Measurements from ENCODE around the gene ARL13B.
"Not testable (repeated sequence)": the region's sequence is repeated elsewhere in the genome, so short reads cannot be mapped to it uniquely, and the experiment has no call there.

ARL13B gene

DNA sequence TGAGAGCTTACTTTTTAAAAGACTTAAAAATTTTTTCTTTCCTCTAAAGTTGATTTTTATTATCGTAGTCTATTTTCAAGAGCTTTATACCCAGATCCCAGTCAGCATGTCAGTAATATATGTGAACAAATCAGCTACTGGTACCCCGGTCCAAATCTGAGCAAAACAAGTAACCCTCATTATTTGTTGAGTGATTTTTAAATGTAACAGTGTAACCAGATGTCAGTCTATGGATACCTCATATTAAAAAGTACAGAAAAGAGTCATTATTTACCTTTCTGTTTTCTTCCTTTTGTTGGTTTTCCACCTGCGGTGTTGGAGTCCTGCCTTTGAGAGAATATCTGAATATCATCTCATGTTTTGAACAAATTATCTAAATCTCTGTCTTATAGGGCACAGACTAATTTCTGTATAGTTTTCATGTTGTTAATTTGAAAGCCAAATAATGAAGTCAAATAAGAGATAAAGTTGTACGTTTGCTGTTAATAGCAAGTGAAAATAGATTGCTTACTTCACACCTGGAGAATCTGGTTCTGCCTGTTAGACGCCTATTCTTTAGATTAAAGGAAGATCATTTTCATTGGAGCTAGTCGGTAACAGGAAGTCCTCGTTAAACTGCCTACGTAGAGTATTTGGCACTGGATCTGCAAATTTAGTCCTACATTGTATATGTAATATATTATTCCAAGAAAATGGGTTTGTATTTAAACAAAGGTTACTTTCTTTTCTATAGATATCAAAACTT is 48.3 kb downstream of the ARL13B start, which contains the start of gene STX19:
Gene STX19, minus strand, starts transcription at position 505 of the 745 bp plus-strand sequence. CDS start 13,328 bp downstream, outside the sequence.
- peak within 1 kb of the TSS; percentile 77 for H3K4me3 ChIP-seq (ENCODE audit: low read length)
- peak; percentile 92 for DNase-seq (ENCODE audit: low read depth)
- no peak for TF ChIP-seq CTCF (IDR thresholded peaks at IDR 0.05; ENCODE audit: insufficient read depth, low read depth, low read length, missing control alignments)

DNA sequence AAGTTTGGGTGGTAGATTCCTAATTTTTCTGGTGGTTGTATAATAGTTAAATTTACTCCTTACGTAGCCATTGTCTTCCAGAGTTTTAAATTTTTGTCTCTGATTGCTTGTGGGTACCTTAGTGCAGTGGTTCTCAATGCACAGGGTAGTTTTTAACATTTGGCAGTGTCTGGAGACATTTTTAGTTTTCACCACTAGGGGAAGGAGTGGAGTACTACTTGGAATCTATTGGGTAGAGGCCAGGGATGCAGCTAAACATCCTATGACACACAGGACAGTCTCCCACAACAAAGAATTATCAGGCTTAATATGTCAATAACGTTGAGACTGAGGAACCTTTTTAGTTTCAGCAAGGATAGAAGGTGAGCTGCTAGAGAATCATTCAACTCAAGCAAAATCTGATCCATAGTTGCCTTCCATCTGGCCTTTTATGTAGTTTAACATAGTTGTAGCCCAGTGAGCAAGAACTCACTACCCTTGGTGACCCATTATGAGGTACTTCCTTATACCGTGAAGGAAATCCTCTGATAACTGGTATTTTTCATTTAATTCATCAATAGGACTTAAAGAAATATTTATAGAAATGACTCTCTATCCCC is 57.1 kb downstream of the ARL13B start:
- no peak overlapping the region for H3K4me3 ChIP-seq (ENCODE audit: low read length)
- DNase-seq (ENCODE audit: low read depth): peak; percentile 70
- peak; percentile 77 for TF ChIP-seq CTCF (IDR thresholded peaks at IDR 0.05; ENCODE audit: insufficient read depth, low read depth, low read length, missing control alignments)

- DNase-seq (ENCODE audit: low read depth): no peak
- TF ChIP-seq CTCF (IDR thresholded peaks at IDR 0.05; ENCODE audit: insufficient read depth, low read depth, low read length, missing control alignments): no peak
- H3K4me3 ChIP-seq (ENCODE audit: low read length): no peak overlapping the region
Observed at GRCh38 chr3:94043285-94043684, 63.3 kb downstream of the ARL13B start.

- not testable (repeated sequence) for DNase-seq (ENCODE audit: low read depth)
Observed at GRCh38 chr3:94044100-94044936, 64.4 kb downstream of the ARL13B start.

GRCh38 chr3:94046533-94046932 is 66.6 kb downstream of the ARL13B start:
- no peak for DNase-seq (ENCODE audit: low read depth)
- no peak overlapping the region for H3K4me3 ChIP-seq (ENCODE audit: low read length)
- TF ChIP-seq CTCF (IDR thresholded peaks at IDR 0.05; ENCODE audit: insufficient read depth, low read depth, low read length, missing control alignments): no peak

More at GRCh38 chr3:94044100-94044936, 64.4 kb downstream of the ARL13B start:
- H3K4me3 ChIP-seq (ENCODE audit: low read length): not testable (repeated sequence)

DNA sequence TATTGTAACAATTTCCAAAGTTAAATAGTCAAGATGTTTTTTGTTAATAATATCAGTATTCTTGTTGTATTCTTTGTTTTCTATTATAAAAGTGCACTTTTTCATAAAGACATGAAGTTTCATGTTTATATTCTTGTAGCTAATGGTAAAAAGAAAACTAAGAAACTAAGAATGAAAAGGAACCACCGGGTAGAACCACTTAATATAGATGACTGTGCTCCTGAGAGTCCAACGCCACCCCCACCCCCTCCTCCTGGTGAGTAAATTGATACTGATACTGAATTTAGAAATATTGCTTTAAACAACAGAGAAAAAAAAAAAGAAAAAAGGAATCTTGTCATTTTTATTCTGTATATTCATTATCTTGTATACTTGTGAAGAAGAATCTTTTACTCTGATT is 69.3 kb downstream of the ARL13B start:
- TF ChIP-seq CTCF (IDR thresholded peaks at IDR 0.05; ENCODE audit: insufficient read depth, low read depth, low read length, missing control alignments): no peak
- no peak for DNase-seq (ENCODE audit: low read depth)

DNA sequence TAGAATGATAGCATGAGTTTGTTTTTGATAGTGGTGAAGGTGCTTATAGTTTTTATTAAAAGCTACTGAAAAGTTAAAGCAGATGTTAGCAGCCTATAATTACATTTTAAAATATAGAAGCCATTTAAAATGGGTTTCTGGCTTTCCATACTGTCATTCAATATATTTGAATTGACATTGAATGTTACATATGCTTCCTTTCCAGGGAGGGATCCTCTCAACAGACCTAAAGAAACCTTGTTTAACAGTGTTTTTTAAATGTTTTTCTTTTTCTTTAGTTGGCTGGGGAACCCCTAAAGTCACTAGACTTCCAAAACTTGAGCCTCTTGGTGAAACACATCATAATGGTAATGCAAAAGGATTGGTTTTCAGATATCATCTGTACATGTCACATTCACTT is 70.6 kb downstream of the ARL13B start:
- no peak for DNase-seq (ENCODE audit: low read depth)
- no peak for TF ChIP-seq CTCF (IDR thresholded peaks at IDR 0.05; ENCODE audit: insufficient read depth, low read depth, low read length, missing control alignments)
- H3K4me3 ChIP-seq (ENCODE audit: low read length): no peak overlapping the region

More for the DNA sequence above, 69.3 kb downstream of the ARL13B start:
- no peak overlapping the region for H3K4me3 ChIP-seq (ENCODE audit: low read length)
